SIG-M5 (cell line): ENCODE results near the gene YBX2.

Source experiments
- DNase-seq: peaks from one replicate; lab custom pipeline; 2025; lab: John Stamatoyannopoulos, UW

YBX2 gene

DNA sequence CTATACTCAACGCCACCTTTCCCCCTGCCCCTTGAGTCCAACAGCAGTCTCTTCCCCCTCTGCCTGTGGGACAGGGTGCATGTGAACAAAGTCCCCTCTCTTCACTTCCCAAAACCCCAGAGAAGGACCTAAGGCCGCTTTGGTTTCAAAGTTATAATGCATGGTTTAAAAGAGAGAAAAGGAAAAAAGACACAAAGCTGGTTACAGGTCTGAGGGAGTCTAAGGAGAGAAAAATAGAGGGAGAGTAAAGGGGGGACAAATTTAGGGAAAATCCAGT lies 51.0 kb downstream of the YBX2 start:
- DNase-seq, result no peak

DNA sequence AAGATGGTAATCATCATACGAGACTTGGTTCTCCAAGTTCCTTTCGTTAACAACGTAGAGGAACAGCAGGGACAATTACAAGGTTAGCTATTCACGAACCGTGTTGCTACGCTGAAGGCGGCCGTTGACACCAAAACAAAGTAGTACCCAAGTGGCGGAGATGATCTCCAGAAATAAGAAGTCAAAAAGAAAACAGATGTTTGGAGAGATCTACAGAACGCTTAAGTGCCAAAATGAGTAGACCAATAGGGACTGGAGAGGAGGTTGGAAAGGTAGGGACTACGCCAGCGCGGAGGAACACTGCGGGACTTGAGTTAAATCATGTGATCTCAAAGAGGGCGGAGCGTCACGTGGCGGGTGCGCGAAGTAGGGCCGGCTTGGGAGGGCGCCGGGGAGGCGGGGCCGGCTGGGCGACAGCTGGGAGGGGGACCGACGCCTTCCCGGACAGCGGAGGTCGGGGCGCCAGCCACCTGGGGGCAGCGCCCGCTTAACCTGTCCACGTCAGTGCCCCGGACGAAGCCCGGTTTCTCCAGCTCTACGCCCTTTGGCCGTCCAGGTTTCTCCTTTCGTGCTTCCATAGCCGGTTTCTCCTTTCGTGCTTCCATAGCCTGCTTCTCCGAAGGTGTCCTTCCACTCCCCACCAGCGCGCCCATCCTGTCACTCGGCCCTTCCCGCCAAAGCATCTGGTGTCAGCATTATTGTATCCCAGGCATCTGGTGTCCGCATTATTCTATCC lies 51.6 kb downstream of the YBX2 start:
- DNase-seq, result no peak

DNA sequence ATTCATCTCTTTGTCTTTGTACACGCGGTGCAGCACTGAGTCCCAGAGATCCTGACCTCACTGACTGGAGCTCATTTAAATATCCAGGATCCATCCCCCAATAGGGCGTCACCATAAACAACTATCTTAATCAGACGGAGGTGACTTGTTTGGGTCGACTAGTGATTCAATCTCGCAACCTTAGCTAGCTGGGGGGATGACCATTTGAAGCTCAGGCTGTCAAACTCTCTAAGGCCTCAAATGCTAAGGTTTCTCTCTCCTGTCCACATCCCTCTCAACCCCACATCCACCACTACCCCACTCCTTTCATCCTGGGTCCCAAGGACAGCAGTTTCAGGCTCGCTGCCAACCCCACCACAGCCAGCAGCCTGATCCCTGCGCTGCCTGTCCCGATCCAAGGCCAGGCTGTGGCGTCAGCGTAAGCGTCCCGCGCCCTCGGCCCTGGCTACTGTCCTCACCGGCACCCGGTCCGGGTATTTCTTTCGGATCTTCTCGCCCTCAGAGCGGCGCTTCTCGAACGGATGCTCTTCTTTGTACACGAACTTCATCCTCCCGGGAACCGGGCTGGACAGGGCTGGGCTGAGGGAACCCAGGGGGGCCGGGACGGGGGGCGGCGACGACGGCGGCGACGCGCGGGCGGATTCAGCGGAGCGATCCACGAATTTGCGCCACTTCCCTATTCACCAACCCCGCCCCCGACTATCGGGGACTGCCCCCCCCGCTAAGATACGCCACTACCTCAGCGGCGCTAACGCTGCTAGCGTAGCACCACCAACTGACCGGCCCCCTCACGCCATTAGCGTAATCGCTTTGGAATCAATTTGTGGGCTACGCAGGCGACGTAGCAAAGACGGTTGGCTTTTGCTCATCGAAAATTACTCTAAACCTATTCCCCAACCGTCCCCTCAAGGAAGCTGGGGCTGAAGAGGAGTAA lies 52.4 kb downstream of the YBX2 start, which contains the start of gene GABARAP:
Gene GABARAP (minus strand): TSS at position 667 of the 934 bp plus-strand sequence. CDS start 119 bp downstream, at position 548.
- DNase-seq, result no peak

- no peak for DNase-seq
Observed at GRCh38 chr17:7241090-7241733, 53.2 kb downstream of the YBX2 start.

DNA sequence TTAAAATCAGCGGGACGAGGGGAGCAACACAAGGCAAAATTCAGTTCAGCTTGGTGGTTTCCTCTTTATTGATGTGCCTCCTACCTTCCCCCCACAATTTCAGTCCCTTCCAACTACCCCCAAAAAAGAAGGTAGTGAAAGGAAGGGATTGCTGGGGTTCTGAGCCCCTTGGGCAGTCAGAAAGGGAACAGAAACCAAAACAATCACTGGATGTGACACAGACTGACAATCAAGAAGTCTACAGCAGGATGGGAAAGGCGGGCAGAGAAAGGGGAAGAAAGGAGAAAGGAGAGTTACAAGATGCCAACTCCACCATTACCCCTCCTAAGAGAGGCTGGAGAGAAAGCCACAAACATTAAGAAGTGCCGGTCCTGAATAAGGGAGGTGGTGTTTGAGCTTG lies 54.1 kb downstream of the YBX2 start:
- peak; percentile 72 for DNase-seq

DNA sequence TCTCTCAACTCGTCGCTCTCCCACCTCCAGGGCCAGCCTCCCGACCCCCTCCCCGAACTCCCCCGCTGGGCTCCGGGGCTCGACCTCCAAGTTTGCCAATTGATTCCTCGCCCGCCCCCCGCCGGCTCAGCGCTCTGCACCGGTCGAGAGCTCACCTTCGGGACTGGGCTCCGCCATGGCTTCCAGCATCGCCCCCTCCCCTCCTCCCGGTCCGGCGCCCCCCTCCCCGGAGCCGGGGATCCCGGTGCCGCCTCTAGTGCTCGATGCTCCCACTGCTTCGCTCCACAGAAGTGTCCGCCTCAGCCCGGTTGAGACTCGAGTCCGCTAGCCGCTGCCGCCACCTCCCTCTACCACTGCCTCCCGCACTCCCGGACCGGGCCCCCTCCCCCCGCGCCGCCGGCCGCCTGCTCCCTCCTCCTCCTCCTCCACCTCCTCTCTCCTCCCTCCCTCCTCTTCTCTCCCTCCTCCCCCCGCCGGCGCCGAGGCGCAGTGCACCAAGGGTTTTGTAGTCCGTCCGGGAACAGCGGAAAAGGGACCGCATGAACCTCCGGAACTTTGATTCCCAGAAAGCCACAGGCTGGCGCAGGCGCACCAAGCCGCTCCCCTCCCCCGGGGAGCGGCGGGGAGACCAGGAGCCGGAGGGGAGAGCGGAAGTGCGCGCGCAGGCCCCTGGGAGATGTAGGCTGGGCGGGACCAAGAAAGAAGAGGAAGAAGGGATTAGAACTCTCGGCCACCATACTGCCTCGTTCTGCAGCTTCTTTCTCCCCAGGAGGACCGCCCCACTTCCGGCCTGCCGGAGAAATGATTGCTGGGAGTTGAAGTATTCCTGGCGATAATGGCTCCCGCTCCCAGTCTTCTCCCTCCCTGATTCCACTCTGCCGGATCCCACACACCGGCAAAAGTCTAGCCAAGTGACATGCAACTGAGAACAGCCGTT lies 55.1 kb downstream of the YBX2 start, which contains the start of gene PHF23:
Gene PHF23 (minus strand): TSS at position 367 of the 937 bp plus-strand sequence. CDS start 178 bp downstream, at position 189.
- peak; percentile 85 for DNase-seq

GRCh38 chr17:7238420-7239090 lies 55.9 kb downstream of the YBX2 start:
- no peak for DNase-seq
